Skin of body (tissue), 2 donors: ENCODE measurements around the gene SMC5. TPM values are rescaled to one million over a fixed set of nuclear protein-coding genes. Genes with fewer than 3 reads are reported as not detected.
"Not testable (repeated sequence)": the region's sequence is repeated elsewhere in the genome, so short reads cannot be mapped to it uniquely, and the experiment has no call there.

Source experiments
- DNase-seq: peaks from one replicate; lab custom pipeline; 2025; lab: John Stamatoyannopoulos, UW
- total RNA-seq: library from RNA; depleted of rRNA; stranded (reverse); fragments of >200 nt; gene quantifications from one replicate; pipeline ENCODE4 v1.2.3, GENCODE V29; 2014

SMC5 gene
- total RNA-seq, 1 donor from 2014 or later = 41.9 TPM

DNA sequence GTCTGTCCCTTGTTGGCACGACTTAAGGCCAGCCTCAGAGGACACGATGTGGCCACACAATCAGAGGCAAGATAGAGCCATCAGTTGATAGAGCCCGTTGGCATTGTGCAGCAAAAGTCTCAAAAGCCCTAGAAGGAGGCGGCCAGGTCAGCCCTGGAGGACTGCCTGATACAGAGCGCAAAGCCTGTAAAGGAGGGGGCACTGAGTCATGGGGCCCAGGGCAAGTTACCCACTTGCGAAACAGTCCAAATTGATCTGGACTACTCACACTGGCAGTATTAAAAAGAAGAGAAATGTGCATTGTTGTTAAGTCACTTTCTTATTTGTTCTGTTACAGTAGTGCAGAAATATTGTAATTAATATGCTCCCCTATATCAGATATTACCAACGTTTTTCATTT, 104.2 kb downstream of the SMC5 start:
- DNase-seq = no peak

DNA sequence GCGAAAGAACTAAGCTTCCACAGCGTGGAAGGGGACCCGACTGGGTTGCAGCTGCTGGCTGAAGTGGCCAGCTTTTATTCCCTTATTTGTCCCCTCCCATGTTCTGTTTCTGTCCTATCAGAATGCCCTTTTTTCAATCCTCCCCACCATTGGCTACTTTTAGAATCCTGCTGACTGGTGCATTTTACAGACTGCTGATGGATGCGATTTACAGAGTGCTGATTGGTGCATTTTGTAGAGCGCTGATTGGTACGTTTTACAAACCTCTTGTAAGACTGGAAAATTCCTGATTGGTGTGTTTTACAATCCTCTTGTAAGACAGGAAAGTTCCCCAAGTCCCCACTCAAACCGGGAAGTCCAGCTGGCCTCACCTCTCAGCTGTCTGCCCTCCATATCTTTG, 105.0 kb downstream of the SMC5 start:
- no peak for DNase-seq

DNA sequence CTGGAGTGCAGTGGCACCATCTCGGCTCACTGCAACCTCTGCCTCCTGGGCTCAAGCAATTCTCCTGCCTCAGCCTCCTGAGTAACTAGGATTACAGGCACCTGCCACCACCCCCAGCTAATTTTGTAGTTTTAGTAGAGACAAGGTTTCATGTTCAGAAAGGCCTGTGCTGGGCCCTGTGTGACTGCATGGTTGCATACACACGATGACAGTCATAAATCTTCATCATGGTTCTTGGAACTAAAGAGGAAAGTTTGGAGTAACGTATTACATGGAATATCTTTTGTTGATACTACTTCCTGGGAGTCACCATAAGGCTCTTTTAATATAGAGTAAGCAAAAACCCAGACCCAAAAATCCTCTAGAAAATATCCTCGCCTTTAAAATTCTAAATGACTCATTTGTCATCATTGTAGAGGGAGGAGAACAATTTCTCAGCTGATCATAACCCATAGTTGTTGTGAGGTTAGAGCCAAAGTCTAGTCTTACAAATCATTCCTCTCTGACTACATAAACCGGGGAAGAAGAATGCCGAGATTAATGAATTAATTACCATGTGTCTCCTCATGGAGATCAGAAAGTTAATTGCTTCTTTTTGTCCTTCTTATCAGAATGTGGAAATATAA, 108.6 kb downstream of the SMC5 start:
- DNase-seq = no peak

DNA sequence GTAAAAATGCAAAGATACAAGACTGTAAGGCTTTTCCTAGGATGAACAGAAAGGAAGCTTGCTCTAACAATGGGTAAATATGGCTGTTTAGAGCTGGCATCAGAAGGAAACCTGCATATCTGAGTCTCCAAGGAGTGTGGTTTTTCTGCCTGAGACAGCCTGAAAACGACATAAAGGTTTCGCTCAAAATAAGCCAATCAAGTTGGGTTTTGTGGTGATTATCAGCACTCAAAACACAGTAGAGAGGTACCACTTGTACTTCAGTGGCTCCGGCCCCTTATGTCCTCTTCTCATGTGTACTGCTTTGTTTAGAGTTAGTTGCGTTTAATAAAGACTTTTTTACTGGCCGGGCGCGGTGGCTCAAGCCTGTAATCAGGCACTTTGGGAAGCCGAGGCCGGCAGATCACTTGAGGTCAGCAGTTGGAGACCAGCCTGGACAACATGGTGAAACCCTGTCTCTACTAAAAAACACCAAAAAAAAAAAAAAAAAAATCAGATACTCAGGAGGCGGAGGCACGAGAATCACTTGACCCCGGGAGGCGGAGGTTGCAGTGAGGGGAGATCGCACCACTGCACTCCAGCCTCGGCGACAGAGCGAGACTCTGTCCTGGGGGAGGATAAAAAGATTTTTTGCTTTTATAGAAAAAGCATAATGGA, 116.3 kb downstream of the SMC5 start:
- no peak for DNase-seq

DNA sequence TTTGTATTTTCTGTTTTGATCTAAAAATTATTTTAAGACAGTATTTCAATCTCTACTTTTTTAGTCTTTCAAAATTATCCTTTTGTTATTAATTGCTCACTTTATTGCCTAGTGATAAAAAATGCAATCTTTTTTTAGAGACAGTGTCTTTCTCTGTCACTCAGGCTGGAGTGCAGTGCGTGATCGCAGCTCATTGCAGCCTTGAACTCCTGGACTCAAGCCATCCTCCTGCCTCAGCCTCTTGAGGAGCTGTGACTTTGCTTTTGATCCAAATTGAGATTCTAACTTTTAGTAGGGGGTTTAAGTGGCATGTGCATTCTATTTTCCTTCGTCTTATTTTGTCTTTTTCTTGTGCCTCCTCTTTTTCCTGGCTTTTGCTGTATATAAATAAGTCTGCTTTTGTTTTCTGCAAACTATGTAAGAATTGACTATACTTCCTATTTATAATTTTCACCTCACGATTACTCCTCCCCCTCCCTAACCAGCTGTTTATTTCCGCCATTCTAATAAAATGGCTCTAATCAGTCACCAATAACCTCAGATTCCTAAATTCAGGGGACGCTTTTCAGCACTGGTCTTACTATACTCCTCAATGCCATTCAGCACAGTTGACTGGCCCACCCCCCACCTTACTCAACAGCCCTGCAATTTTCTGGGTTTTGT, 123.4 kb downstream of the SMC5 start:
- no peak for DNase-seq

DNA sequence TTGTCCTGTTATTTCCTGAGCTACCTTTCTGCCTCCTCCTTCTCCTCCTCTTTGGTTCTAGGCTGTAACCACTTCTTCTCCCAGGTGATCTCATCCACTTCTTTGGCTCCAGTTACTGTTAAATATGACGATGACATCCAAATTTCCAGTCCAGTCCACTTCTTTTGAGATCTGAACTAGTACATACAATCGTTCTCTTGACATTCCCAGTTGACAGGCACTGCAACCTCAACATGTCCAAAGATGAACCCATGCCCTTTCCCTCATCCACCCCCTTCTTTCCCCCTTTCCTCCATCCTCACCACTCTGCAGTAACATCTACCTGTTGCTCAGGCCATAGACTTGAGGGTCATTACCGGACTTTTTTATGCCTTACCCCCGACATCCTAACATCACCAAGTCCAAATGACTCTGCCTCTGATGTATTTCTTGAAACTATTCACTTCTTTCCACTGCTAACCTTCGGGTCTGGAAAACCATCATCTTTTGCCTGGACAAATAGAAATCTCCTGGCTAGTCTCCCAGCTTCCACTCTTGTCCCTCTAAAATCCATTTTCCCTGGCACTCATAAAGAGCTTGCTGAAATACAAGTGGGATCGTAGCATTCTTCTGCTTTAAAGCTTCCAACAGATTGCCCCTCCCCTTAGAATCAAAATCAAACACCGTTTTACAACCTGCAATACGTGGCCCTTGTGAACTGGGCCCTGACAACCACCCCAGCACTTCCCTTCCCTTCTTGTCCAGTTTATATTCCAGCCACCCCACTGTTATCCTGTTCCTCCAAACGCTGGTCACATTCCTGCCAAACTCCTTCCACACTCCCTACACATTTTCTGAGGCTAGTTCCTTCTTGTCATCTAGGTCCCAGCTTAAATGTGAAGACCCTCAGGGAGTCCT, 124.2 kb downstream of the SMC5 start:
- no peak for DNase-seq

DNA sequence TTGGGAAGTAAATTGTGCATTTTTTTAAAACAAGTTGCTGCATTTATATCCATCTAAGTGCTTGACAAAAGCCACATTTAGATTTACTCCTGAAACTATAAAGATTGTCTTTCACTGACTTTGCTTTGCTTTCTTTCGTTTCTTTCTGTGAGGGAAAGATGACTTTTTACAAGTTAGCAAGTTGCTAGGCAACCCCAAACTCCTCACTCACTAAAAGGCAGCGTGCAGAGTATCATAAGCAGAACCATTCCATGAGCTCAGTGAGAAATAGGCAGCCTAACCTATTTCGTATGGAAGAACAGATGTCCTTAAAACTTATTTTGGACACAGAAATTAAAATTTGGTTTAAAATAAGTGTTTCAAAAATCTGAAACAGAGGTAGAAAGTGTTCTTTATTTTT, 126.6 kb downstream of the SMC5 start:
- DNase-seq = no peak

DNA sequence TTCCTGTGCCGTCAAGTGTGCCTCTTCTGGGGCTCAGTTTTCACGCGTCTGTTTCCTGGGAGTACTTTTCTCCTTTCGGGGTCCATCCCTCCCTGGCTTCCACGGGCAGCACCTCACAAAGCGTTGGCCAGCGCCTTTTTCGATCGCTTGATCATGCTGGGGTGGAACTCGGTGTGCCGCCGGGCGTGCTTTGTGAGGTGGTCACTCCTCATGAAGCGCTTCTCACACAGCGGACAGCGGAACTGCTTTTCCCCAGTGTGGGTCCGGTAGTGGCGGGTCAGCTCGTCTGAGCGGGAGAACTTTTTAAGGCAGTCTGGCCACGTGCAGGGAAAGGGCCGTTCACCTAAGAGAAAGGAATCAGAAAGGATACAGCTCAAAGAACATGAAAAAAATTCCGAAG, 128.9 kb downstream of the SMC5 start:
- DNase-seq = no peak

DNA sequence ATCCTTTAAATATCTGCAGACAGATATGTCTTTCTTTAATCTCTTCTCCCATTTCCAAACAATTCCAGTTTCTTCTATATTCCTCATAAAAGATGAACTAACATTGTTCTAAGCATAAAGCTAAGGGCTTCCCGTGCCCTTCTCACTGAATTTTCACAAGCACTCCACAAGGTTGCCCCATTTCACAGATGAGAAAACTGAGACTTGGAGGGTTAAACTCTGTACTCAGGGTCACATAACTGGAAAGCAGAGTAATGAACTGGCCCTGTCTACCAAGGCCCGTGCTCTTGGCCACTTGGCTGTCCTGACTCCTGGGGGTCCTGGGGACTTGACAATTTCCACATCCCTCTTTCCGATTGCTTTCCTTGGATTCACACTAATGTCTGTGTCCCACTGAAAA, 130.4 kb downstream of the SMC5 start:
- no peak for DNase-seq

DNA sequence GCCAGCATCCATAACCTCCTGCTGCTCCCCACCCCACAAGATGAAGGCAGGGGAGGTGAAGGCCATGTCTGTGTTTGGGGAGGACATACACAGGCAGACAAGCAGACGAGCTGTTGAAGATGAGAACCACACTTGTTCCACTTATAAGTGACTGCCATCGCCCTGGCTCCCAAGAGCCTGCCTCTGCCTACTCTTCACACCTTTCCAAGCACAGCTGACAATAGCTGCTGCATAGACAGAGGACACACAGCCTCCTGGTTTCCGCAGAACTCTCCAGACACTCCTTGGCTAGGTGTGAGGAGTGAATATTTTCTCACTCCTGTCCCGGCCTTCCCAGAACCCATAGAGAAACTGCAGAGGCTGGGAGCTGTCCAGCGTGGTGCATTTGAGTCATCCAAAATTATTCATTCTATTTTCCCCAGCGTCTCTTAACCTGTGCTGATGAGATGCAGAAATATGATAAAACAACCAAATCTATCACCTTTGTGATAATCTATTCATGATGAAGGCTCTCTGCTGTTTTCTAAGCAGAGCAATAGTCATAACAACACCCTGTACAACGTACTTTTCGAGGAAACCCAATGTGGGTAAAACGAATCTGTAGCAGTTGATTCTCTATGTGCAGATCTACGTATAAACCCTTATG, 131.0 kb downstream of the SMC5 start:
- DNase-seq = no peak

DNA sequence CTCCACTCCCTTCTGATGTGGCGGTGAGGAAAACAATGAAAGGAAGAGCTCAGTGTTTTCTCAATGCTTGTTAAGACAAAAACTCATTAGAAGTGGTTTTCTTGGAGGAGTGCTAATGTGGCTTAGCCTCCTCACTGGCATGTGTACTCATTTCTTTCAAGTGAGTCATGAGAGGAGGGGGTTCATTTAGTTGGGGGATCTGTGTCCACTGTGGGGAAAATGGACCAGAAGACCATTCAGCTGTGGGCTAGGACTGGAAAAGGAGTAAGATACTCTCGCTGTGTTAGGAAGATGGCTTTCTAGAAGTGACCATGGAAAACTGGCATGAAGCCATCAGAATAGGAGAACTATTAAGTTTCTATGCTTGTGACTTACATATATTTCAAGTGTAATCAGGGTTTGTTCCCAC, 132.2 kb downstream of the SMC5 start:
- no peak for DNase-seq

DNA sequence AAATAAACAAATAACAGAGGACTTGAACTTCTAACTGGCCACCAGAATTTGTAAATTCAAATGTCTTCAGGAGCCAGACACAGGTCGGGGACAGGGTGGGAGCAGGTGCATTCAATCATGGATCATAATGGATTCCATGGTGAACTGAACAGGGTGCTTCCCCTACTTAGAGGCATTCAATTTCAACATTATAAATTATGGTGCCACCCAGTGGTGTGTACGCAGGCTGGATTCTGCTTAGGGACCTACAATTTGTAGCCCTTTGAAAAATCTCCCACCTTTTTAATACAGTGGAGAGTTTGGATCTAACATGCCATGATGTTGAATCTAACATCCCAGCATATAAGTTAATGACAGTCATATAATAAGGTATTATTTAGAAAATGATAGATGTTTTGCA, 133.4 kb downstream of the SMC5 start:
- DNase-seq = no peak

DNA sequence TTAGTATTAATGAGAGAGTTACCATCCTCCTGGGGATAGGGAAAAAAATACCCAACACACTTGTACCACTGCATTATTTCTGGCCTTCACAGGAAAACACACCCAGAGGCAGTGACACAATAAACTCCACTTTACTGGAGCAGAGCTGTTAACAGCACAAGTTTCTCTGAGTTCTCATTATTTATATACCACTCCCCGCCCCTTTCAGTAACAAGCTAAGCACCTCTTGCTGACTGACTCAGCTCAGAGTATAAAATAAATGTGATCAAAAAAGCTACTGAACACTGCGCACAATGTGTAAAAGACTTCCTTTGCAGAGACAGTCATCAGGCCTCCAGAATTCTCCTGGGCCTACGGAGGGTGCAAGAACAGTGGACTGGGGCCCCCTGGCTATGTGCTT, 134.1 kb downstream of the SMC5 start:
- no peak for DNase-seq

DNA sequence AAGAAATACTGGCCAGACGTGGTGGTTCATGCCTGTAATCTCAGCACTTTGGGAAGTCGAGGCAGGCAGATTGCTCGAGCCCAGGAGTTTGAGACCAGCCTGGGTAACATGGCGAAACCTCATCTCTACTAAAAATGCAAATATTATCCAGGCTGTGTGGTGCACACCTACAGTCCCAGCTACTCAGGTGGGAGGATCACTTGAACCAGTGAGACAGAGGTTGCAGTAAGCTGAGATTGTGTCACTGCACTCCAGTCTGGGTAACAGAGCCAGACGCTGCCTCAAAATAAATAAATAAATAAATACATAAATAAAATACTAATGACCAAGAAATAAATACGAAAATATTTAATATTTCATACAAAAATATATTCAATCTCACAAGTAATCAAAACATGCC, 136.9 kb downstream of the SMC5 start:
- DNase-seq = no peak

DNA sequence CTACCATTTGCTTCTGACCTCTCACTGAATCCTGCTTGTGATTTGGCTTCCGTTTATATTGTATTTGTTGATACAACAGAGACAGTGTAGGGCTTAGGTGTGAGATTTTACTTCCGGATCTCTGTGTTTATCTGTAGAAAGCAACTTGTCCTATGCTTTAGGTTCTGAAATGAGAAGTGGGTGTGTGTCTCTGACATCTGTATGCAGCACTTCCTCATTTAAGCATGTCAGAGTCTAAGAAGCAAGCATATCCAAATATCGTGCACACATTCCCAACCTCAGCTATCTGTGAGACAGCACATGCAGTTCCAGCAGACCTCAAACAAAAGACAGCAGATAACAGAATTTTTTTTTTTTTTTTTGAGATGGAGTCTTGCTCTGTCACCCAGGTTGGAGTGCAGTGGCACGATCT, 139.4 kb downstream of the SMC5 start:
- no peak for DNase-seq

DNA sequence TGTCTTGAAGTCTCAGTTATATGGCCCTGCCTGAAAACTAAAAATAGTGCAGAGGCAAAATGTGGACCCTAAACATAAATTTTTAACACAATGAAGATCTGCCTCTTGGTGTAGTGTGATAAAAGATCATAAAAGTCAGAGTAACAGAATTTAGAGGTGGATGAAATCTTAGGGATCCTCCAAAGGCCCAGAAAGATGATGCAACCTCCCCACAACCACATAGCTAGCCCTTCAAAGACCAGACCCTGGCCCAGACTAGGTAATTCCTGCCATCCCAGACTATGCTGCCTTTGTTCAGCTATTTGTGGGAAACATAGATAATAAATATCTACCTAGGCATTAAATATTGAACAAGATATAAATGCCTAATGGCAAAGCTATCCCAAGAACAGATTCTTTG, 140.4 kb downstream of the SMC5 start:
- no peak for DNase-seq

DNA sequence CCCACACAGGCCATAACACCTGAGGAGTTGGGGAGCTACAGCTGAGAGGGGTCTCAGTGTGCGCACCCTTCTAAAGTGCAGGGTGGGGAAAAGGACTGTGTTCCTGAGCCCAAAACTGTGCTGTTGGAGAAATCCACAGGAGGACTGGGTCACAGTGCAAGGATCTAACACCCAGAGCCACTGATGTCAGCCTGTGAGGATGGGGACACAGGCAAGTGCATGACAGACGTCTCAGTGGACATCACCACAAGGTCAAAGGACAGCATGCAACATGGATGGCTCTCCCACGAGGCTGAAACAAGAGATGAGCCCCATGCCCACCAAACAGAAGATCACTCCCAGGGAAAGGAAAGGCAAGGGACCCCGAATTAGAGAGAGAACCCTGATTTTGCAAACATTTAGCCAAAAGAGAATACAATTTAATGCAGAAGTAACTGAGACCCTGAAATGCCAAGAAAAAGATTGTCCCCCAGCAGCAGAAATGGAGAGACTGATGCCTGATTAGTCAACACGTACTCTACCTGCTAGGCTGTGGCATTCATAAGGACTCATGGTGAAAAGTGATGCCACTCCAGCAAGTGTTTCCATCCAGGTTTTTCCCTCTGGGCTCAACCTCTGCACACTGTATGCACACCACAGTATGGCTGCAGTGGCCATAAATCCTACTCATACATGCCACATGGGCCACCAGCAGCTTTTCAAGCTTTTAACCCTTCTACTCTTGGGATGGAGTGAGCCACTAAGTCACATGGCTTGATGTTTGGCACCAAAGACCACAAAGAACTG, 141.5 kb downstream of the SMC5 start:
- DNase-seq = no peak

DNA sequence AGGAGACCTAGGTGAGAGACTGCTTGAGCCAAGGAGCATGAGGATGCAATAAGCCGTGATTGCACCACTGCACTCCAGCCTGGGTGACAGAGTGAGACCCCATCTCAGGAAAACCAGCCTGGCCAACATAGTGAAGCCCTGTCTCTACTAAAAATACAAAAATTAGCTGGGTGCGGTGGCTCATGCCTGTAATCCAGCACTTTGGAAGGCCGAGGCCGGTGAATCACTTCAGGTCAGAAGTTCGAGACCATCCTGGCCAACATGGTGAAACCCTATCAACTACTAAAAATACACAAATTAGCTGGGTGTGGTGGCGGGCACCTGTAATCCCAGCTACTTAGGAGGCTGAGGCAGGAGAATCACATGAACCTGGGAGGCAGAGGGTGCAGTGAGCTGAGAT, 142.5 kb downstream of the SMC5 start:
- DNase-seq = not testable (repeated sequence)

DNA sequence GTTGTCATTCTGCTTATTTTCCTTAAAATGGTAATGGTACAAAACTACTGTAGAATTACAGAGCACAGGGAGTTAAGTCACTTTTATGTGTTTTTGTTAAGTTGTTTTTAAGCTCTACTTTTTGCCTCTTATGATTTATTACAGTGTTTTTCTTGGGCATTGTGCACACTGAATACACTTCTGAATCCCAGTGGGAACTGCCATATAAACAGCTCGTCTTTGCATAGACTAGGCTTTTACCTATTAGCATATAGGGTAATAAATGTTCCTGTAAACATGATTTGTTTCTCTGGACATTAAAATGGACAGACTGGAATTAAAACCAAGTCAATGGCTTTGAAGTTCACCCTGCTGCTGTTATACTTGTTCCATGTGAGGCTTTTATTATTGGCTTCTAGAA, 143.4 kb downstream of the SMC5 start:
- no peak for DNase-seq

DNA sequence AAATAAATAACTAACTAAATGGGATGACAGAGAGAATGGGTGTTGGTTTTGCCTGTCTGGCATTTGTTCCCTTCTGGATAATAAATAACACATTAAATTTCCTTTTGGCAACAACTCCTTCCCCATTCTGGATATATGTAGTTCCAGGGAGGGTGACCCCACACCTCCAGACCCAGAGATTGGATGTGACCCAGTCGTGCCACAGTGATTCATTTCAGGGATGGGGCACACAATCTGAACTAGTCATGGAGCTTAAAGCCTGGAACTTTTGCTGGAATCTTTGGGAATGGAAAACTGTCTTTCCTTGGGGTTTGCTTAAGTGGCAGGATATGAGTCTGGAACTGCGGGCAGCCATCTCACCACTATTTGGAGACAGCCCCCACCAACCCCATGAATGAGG, 144.4 kb downstream of the SMC5 start:
- DNase-seq = no peak

DNA sequence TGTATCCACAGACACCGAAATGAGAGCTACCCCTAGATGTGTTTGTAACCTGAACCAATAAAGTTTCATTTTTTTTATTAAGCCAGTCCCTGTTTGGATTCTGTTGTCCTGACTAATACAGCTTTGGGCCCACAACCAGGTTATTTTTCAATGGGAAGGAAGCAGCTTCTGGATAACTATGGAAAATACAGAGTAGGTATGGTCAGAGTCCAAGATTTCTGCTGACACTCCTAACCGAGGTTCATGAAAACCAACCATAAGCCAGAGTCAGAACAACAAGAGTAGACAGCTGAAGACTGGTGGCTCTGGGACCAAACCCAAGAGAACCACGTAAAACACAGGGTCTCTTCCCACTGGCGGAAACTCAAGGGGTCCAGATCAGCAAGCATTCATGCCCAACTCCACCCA, 144.8 kb downstream of the SMC5 start:
- DNase-seq = no peak
